ENCODE measurements around the gene SENP2. TPM values are rescaled to one million over a fixed set of nuclear protein-coding genes. Genes with fewer than 3 reads are reported as not detected.
A peak's percentile ranks its signal among the peaks of the same experiment; 100 is the strongest.

SENP2 gene
- total and polyA plus RNA-seq, 2 of the 13 experiments (the other 11 are each of a cell fraction or from before 2014, with no cell fraction given) = 7.7 to 46.2 TPM

DNA sequence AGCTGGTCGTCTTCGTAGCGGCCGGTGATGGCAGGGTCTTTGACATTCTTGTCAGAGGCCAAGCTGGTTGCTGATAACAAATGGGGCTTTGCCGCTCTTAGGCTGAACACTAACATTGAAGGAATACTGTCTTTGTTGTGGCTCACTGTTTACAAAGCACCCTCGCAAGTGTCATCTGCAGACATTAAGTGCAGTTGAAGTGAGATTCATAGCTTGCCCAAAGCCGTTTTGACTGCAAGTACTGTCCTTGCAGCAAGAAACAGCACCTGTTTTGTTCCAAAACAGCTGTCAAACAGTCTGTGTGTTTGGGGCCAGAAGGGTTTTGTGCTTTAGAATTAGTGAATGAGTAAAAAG is 568 bp downstream of the SENP2 start:
- Histone ChIP-seq H3K9ac (ENCODE audit: insufficient read depth, low read depth, low read length) (peak overlapping the region; percentile 84), H2AFZ (ENCODE audit: low read length) (peak overlapping the region; percentile 7), H3K4me3 (replicated peaks in 1 of 3; ENCODE audit: insufficient read depth in 1 of 3, low read depth in 2 of 3, low read length in 3 of 3) (peak overlapping the region; percentile 84 to 93 (median 89)), H3K4me1 (ENCODE audit: insufficient read depth, low read length) (peaks cover 33% of the 10 kb centered on the region), H3K27ac (ENCODE audit: extremely low read length, insufficient read depth, low read length) (peak overlapping the region; percentile 81), H3K79me2 (ENCODE audit: insufficient read depth, low read length) (peaks cover 4% of the 10 kb centered on the region), H3K9me3 (ENCODE audit: low read length) (no peaks in the 10 kb centered on the region), H3K36me3 (replicated peaks in 1 of 2; ENCODE audit: control insufficient read depth in 1 of 2, insufficient read depth in 2 of 2, low read length in 2 of 2) (0 out of 5 replicates have a peak, but pooled peaks cover 0 to 2% of the 10 kb centered on the region in 2 experiments), H4K20me1 (ENCODE audit: insufficient read depth, low read length) (no peaks in the 10 kb centered on the region), H3K27me3 (ENCODE audit: control insufficient read depth in 1 of 2, insufficient read depth in 2 of 2, low read length in 2 of 2) (no peaks in the 10 kb centered on the region; a peak in 1 of 5 replicates), H3K4me2 (ENCODE audit: low read depth, low read length) (peak overlapping the region; percentile 89)
- ChIA-PET CTCF (ENCODE audit: low intra/inter-chr PET ratio, low total read pairs) (no interaction called here), POLR2A (interaction anchor here (0.8 to 1.9 kb wide), 8 partner anchors 9 to 277 kb away, joined by 3 to 16 read pairs (median 4); partner anchors contain the start of gene TMEM41A)
- FAIRE-seq = no peak
- TF ChIP-seq ZNF501 (CRISPR knock-in tag; IDR thresholded peaks at IDR 0.05) = 0 out of 2 replicates have a peak, but pooled peaks have one; percentile 11
- no peak for TF ChIP-seq ARNT2 (CRISPR knock-in tag; IDR thresholded peaks at IDR 0.05; ENCODE audit: low read depth)
- 0 out of 2 replicates have a peak, but pooled peaks have one; percentile 5 for TF ChIP-seq ZNF510 (CRISPR knock-in tag; IDR thresholded peaks at IDR 0.05; ENCODE audit: low read depth)
- no peak for TF ChIP-seq RXRB (CRISPR knock-in tag; IDR thresholded peaks at IDR 0.05; ENCODE audit: borderline replicate concordance)
- 0 out of 2 replicates have a peak, but pooled peaks have one; percentile 1 for TF ChIP-seq NR2F2 (IDR thresholded peaks at IDR 0.05; ENCODE audit: borderline replicate concordance, low read depth)
- TF ChIP-seq ZNF777 (CRISPR knock-in tag; IDR thresholded peaks at IDR 0.05) = no peak
- no peak for TF ChIP-seq ZNF614 (CRISPR knock-in tag; IDR thresholded peaks at IDR 0.05; ENCODE audit: borderline replicate concordance)
- TF ChIP-seq, protein P1, sequence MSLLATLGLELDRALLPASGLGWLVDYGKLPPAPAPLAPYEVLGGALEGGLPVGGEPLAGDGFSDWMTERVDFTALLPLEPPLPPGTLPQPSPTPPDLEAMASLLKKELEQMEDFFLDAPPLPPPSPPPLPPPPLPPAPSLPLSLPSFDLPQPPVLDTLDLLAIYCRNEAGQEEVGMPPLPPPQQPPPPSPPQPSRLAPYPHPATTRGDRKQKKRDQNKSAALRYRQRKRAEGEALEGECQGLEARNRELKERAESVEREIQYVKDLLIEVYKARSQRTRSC (CRISPR knock-in tag; IDR thresholded peaks at IDR 0.05; ENCODE audit: low read depth) = 0 out of 2 replicates have a peak, but pooled peaks have one; percentile 42
- TF ChIP-seq, protein P2, sequence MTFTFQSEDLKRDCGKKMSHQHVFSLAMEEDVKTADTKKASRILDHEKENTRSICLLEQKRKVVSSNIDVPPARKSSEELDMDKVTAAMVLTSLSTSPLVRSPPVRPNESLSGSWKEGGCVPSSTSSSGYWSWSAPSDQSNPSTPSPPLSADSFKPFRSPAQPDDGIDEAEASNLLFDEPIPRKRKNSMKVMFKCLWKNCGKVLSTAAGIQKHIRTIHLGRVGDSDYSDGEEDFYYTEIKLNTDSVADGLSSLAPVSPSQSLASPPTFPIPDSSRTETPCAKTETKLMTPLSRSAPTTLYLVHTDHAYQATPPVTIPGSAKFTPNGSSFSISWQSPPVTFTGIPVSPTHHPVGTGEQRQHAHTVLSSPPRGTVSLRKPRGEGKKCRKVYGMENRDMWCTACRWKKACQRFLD (CRISPR knock-in tag; IDR thresholded peaks at IDR 0.05; ENCODE audit: borderline replicate concordance) = 0 out of 2 replicates have a peak, but pooled peaks have one; percentile 1
- TF ChIP-seq BRD4 (CRISPR knock-in tag; IDR thresholded peaks at IDR 0.05) = no peak
- no peak for TF ChIP-seq CHCHD3 (CRISPR knock-in tag; IDR thresholded peaks at IDR 0.05)
- peak; percentile 30; the same call in 1 of the 2 replicates for TF ChIP-seq AKAP8 (CRISPR knock-in tag; IDR thresholded peaks at IDR 0.05)
- intact Hi-C loops (cut with micrococcal nuclease; ENCODE audit: unreplicated experiment) (loop anchor here (5.0 kb wide), 1 partner anchor 89 kb away; the partner anchor contains the start of gene TMEM41A), in situ Hi-C loops (cut with HindIII; ENCODE audit: extremely low pct_ligation_motif_present, low pct_unique_long_range_greater_than_20kb) (no loop called here)
- WGBS (ENCODE audit: low lambda C conversion rate) = 0% methylated on average over 6 of the region's 7 CpGs
- BruUV-seq (replicated peaks) = TSS peak; percentile 86
- no peak for ATAC-seq
- DNase-seq (ENCODE audit: low spot score) = no peak

Data from HepG2 (cell line).